K562 (cell line): Measurements from ENCODE around the gene SAP30BP. TPM values are rescaled to one million over a fixed set of nuclear protein-coding genes. Genes with fewer than 3 reads are reported as not detected.

Experiments used
- CBX1 ChIP-seq: sonication (generic); IDR thresholded peaks from 2 replicates; pipeline ENCODE4 v1.6.1; 2016; ENCODE audit warnings: antibody characterized with exemption, low read depth, mild to moderate bottlenecking
- EP300 ChIP-seq: IDR thresholded peaks from 2 replicates; pipeline ENCODE4 v1.6.1; 2012; ENCODE audit warnings: low read length, improper control_type of control experiment
- HNRNPL ChIP-seq: fragments of 200-400 bp; formaldehyde crosslinking; IDR thresholded peaks from 2 replicates; pipeline ENCODE4 v1.6.1; 2017; ENCODE audit warnings: low read depth, mild to moderate bottlenecking, low read length
- ILF3 ChIP-seq: fragments of 450-650 bp; IDR thresholded peaks from 2 replicates; pipeline ENCODE4 v1.6.1; 2018; ENCODE audit warnings: antibody characterized with exemption, mild to moderate bottlenecking, moderate library complexity, borderline replicate concordance
- KDM5B ChIP-seq: fragments of 200-600 bp; sonication (generic); IDR thresholded peaks from 2 replicates; pipeline ENCODE4 v1.6.1; 2012; ENCODE audit warnings: low read depth, mild to moderate bottlenecking, moderate library complexity, low read length, control low read depth, inconsistent platforms; ENCODE audit not compliant: insufficient replicate concordance
- KHSRP ChIP-seq: fragments of 450-650 bp; IDR thresholded peaks from 2 replicates; pipeline ENCODE4 v1.6.1; 2017
- MCM3 ChIP-seq: fragments of 450-650 bp; IDR thresholded peaks from 2 replicates; pipeline ENCODE4 v1.6.1; 2016
- MEF2D ChIP-seq: conservative IDR thresholded peaks from 2 replicates; pipeline ENCODE4 v1.6.1; 2016; ENCODE audit warnings: low read depth, missing genetic modification characterization, missing compliant biosample characterization
- MYBL2 ChIP-seq, 2 experiments: fragments of 450-650 bp in 1 of 2; sonication (generic) in 1 of 2; formaldehyde crosslinking in 1 of 2; IDR thresholded peaks; 2 replicates each; pipeline versions ENCODE4 v1.6.1 to v1.8.1; 2017 to 2022; ENCODE audit warnings: borderline replicate concordance in 1 of 2, inconsistent platforms in 1 of 2, low read depth in 1 of 2, mild to moderate bottlenecking in 1 of 2, missing genetic modification reagents in 1 of 2, moderate library complexity in 1 of 2
- NCOA2 ChIP-seq, 2 experiments: fragments of 450-650 bp; IDR thresholded peaks; 2 replicates each; pipeline ENCODE4 v1.6.1; 2018; ENCODE audit warnings: mild to moderate bottlenecking in 2 of 2, moderate library complexity in 1 of 2; ENCODE audit not compliant: partially characterized antibody in 2 of 2
- NEUROD1 ChIP-seq: fragments of 150-350 bp; IDR thresholded peaks from 2 replicates; pipeline ENCODE4 v1.6.1; 2014; ENCODE audit warnings: borderline replicate concordance, low read length, low read depth; ENCODE audit not compliant: partially characterized antibody
- NFATC3 ChIP-seq: fragments of 450-650 bp; IDR thresholded peaks from 2 replicates; pipeline ENCODE4 v1.6.1; 2017; ENCODE audit warnings: mild to moderate bottlenecking
- PHF20 ChIP-seq: fragments of 450-650 bp; IDR thresholded peaks from 2 replicates; pipeline ENCODE4 v1.6.1; 2018; ENCODE audit not compliant: partially characterized antibody
- PHF21A ChIP-seq: fragments of 450-650 bp; IDR thresholded peaks from 2 replicates; pipeline ENCODE4 v1.6.1; 2017; ENCODE audit warnings: low read depth, borderline replicate concordance
- PML ChIP-seq: IDR thresholded peaks from 2 replicates; pipeline ENCODE4 v1.6.1; 2012; ENCODE audit warnings: low read length, inconsistent platforms
- POU5F1 ChIP-seq: fragments of 150-350 bp; IDR thresholded peaks from 2 replicates; pipeline ENCODE4 v1.6.1; 2014; ENCODE audit warnings: borderline replicate concordance, low read length, low read depth, mild to moderate bottlenecking; ENCODE audit not compliant: partially characterized antibody
- SIN3A ChIP-seq, 2 experiments: fragments of 150-350 bp in 1 of 2; IDR thresholded peaks; 2 replicates each; pipeline ENCODE4 v1.6.1; 2011 to 2016; ENCODE audit warnings: borderline replicate concordance in 2 of 2, low read depth in 2 of 2, low read length in 2 of 2, mild to moderate bottlenecking in 2 of 2, moderate library complexity in 2 of 2; ENCODE audit not compliant: control insufficient read depth in 1 of 2
- SRSF3 ChIP-seq: fragments of 200-400 bp; formaldehyde crosslinking; IDR thresholded peaks from 2 replicates; pipeline ENCODE4 v1.6.1; 2016; ENCODE audit warnings: mild to moderate bottlenecking, low read length, moderate library complexity; ENCODE audit not compliant: insufficient read depth
- TBL1XR1 ChIP-seq, 2 experiments: IDR thresholded peaks; 2 replicates each; pipeline ENCODE4 v1.6.1; 2012; ENCODE audit warnings: improper control_type of control experiment in 2 of 2, low read length in 2 of 2, mild to moderate bottlenecking in 1 of 2
- TCF7L2 ChIP-seq: fragments of 150-350 bp; IDR thresholded peaks from 2 replicates; pipeline ENCODE4 v1.6.1; 2016; ENCODE audit warnings: low read depth, mild to moderate bottlenecking, low read length, moderate library complexity
- ZNF12 ChIP-seq: sonication (generic); formaldehyde crosslinking; IDR thresholded peaks from 2 replicates; pipeline ENCODE4 v1.4.0; 2020; ENCODE audit warnings: mild to moderate bottlenecking, missing genetic modification reagents
- ZNF77 ChIP-seq: fragments of 250-450 bp; sonication (Bioruptor Pico); IDR thresholded peaks from 2 replicates; pipeline ENCODE4 v1.5.0; 2020
- polyA plus RNA-seq, 8 experiments: library from polyadenylated mRNA; depleted of rRNA in 4 of 8; stranded (reverse) in 5 of 8; unstranded in 3 of 8; fragments of >200 nt; fragmentation: Nextera tagmentation in 2 of 8; fragmentation: Illumina TruSeq in 1 of 8; extraction: Ambion mirVana in 2 of 8; extraction: Trizol in 1 of 8; gene quantifications; 2 replicates each; pipeline versions ENCODE4 v1.2.1 to v1.2.3, GENCODE V29; 2011 to 2014; ENCODE audit warnings: inconsistent platforms in 1 of 8, missing spikeins in 1 of 8
- total RNA-seq, 7 experiments: library from RNA; depleted of rRNA in 6 of 7; stranded (reverse); fragments of >200 nt in 6 of 7; fragmentation: Illumina TruSeq in 2 of 7; extraction: Trizol in 2 of 7; gene quantifications; 2 replicates each; pipeline versions ENCODE4 v1.2.1 to v1.2.3, GENCODE V29; 2011 to 2021; ENCODE audit warnings: low replicate concordance in 1 of 7
- TF ChIP-seq, protein P1 (sequence below): fragments of 250-450 bp; sonication (Bioruptor Pico); IDR thresholded peaks from 2 replicates; pipeline ENCODE4 v1.4.0; 2020; ENCODE audit warnings: borderline replicate concordance
- TF ChIP-seq, protein P2 (sequence below): sonication (generic); IDR thresholded peaks from 2 replicates; pipeline ENCODE4 v1.6.1; 2016
- TF ChIP-seq, protein P3 (sequence below): fragments of 450-650 bp; IDR thresholded peaks from 2 replicates; pipeline ENCODE4 v1.6.1; 2017; ENCODE audit warnings: antibody characterized with exemption

Gene SAP30BP
- total and polyA plus RNA-seq, 9 of the 15 experiments (the other 6 are each of a cell fraction or from before 2014, with no cell fraction given): 45.3 to 154 (median 71.7) TPM

DNA sequence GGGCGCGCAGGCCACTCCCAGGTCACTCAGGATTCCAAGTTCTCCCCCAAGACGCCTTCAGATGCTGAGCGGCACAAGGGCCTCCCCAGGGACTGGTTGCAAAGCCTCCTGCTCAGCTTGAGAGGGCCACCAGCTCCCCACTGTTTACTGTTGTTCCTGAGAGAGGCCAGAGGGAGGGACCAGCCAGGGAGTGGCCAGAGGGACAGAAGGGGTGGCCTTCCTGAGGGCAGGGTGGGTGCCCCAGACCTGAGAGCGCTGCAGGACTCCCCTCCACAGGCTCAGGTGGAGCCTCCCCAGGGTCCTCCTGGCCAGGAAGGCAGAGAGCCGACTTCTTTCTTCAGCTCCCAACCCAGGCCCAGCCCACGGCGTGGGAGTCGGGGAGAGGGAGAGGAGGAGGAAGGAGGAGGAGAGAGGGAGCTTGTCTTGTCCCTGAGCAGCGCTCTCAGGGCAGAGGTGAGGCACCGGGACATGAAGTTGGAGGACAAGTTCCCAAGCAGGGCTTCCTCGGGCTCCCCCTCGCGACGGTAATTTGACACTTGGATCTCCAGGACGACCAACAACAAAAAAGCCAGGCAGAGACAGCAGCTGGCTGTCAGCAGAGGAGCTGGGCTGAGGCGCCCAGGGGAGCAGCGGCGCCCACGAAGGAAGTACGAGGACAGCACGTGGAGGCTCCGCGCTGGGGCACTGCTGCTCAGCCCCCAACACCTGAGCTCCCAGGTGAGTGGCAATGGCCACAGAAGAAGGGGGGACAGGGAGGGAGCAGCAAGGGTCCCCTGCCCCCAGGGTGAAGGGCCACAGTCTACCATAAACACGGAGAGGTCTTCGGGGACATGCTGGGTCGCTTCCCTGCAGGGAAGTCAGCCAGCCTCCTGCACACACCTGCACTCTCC is 33.4 kb upstream of the SAP30BP start (continued):
- TF ChIP-seq POU5F1 (no peak), CBX1 (no peak), SRSF3 (no peak), ZNF12 (no peak), PML (no peak), ZNF77 (no peak), NFATC3 (no peak), MEF2D (tag) (no peak), MYBL2 (IDR thresholded peaks at IDR 0.05; ENCODE audit: low read depth) (no peak), MYBL2 (CRISPR knock-in tag; IDR thresholded peaks at IDR 0.05; ENCODE audit: borderline replicate concordance) (no peak), TBL1XR1 (IDR thresholded peaks at IDR 0.05; ENCODE audit: low read length in 2 of 2) (no peak), PHF20 (no peak), NEUROD1 (peak; percentile 49), HNRNPL (no peak), NCOA2 (IDR thresholded peaks at IDR 0.05; ENCODE audit: partially characterized antibody in 2 of 2) (no peak), EP300 (no peak), SIN3A (IDR thresholded peaks at IDR 0.05; ENCODE audit: borderline replicate concordance in 2 of 2, control insufficient read depth in 1 of 2, low read depth in 2 of 2, low read length in 2 of 2) (peak; percentile 99 to 100), KHSRP (no peak), ILF3 (no peak), PHF21A (no peak), TCF7L2 (no peak), MCM3 (no peak), KDM5B (no peak)
- TF ChIP-seq, protein P1, sequence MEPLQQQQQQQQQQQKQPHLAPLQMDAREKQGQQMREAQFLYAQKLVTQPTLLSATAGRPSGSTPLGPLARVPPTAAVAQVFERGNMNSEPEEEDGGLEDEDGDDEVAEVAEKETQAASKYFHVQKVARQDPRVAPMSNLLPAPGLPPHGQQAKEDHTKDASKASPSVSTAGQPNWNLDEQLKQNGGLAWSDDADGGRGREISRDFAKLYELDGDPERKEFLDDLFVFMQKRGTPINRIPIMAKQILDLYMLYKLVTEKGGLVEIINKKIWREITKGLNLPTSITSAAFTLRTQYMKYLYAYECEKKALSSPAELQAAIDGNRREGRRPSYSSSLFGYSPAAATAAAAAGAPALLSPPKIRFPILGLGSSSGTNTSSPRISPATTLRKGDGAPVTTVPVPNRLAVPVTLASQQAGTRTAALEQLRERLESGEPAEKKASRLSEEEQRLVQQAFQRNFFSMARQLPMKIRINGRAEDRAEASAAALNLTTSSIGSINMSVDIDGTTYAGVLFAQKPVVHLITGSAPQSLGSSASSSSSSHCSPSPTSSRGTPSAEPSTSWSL (CRISPR knock-in tag): no peak
- TF ChIP-seq, protein P2, sequence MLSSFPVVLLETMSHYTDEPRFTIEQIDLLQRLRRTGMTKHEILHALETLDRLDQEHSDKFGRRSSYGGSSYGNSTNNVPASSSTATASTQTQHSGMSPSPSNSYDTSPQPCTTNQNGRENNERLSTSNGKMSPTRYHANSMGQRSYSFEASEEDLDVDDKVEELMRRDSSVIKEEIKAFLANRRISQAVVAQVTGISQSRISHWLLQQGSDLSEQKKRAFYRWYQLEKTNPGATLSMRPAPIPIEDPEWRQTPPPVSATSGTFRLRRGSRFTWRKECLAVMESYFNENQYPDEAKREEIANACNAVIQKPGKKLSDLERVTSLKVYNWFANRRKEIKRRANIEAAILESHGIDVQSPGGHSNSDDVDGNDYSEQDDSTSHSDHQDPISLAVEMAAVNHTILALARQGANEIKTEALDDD: no peak
- TF ChIP-seq, protein P3, sequence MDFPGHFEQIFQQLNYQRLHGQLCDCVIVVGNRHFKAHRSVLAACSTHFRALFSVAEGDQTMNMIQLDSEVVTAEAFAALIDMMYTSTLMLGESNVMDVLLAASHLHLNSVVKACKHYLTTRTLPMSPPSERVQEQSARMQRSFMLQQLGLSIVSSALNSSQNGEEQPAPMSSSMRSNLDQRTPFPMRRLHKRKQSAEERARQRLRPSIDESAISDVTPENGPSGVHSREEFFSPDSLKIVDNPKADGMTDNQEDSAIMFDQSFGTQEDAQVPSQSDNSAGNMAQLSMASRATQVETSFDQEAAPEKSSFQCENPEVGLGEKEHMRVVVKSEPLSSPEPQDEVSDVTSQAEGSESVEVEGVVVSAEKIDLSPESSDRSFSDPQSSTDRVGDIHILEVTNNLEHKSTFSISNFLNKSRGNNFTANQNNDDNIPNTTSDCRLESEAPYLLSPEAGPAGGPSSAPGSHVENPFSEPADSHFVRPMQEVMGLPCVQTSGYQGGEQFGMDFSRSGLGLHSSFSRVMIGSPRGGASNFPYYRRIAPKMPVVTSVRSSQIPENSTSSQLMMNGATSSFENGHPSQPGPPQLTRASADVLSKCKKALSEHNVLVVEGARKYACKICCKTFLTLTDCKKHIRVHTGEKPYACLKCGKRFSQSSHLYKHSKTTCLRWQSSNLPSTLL: no peak
